Smooth muscle cell (in vitro differentiated cells): ENCODE results near the gene FUS. TPM values are rescaled to one million over a fixed set of nuclear protein-coding genes. Genes with fewer than 3 reads are reported as not detected.

ENCODE experiments used
- DNase-seq: peaks from one replicate; lab custom pipeline; 2025; ENCODE audit not compliant: unreplicated experiment; lab: John Stamatoyannopoulos, UW
- H2AFZ ChIP-seq: fragments of 200-600 bp; sonication (generic); 2 replicates; pipeline ENCODE4 v1.6.0; 2016; ENCODE audit warnings: antibody characterized with exemption, low read depth, mild to moderate bottlenecking
- H3F3A ChIP-seq: fragments of 200-600 bp; sonication (generic); 2 replicates; pipeline ENCODE4 v1.6.0; 2017; ENCODE audit warnings: antibody characterized with exemption, low read depth
- H3K27ac ChIP-seq: fragments of 200-600 bp; sonication (generic); 2 replicates; pipeline ENCODE4 v1.5.1; 2016; ENCODE audit warnings: low read depth, mild to moderate bottlenecking
- H3K27me3 ChIP-seq: fragments of 200-600 bp; sonication (generic); 2 replicates; pipeline ENCODE4 v1.6.1; 2016; ENCODE audit warnings: low read depth, mild to moderate bottlenecking
- H3K36me3 ChIP-seq: fragments of 200-600 bp; sonication (generic); 2 replicates; pipeline ENCODE4 v1.5.1; 2016; ENCODE audit warnings: low read depth
- H3K4me1 ChIP-seq: fragments of 200-600 bp; sonication (generic); 2 replicates; pipeline ENCODE4 v1.5.1; 2016; ENCODE audit warnings: low read depth
- H3K4me2 ChIP-seq: fragments of 200-600 bp; sonication (generic); 2 replicates; pipeline ENCODE4 v1.6.0; 2016; ENCODE audit warnings: mild to moderate bottlenecking
- H3K4me3 ChIP-seq: fragments of 200-600 bp; sonication (generic); 2 replicates; pipeline ENCODE4 v1.5.1; 2016; ENCODE audit warnings: mild to moderate bottlenecking
- H3K79me2 ChIP-seq: fragments of 200-600 bp; sonication (generic); 2 replicates; pipeline ENCODE4 v1.6.0; 2016; ENCODE audit warnings: low read depth, mild to moderate bottlenecking
- H3K9ac ChIP-seq: fragments of 200-600 bp; sonication (generic); 2 replicates; pipeline ENCODE4 v1.6.0; 2016; ENCODE audit warnings: low read depth
- H3K9me3 ChIP-seq: fragments of 200-600 bp; sonication (generic); replicated peaks from 2 replicates; pipeline ENCODE4 v1.5.1; 2016; ENCODE audit warnings: low read depth
- H4K20me1 ChIP-seq: fragments of 200-600 bp; sonication (generic); 2 replicates; pipeline ENCODE4 v1.6.0; 2016; ENCODE audit warnings: low read depth
- WGBS: methylation state at CpG from one replicate; pipeline ENCODE4 v1.1.7; 2016; ENCODE audit warnings: low lambda C conversion rate; 5-methylcytosine and 5-hydroxymethylcytosine counted together
- polyA plus RNA-seq: library from polyadenylated mRNA; unstranded; fragments of >200 nt; fragmentation: Nextera tagmentation; extraction: Ambion mirVana; gene quantifications from 2 replicates; pipeline ENCODE4 v1.2.1, GENCODE V29; 2016
- total RNA-seq: library from RNA; depleted of rRNA; stranded (reverse); fragments of >200 nt; gene quantifications from 2 replicates; pipeline ENCODE4 v1.2.3, GENCODE V29; 2014
- TF ChIP-seq, protein P1 (sequence below): fragments of 200-600 bp; sonication (generic); IDR thresholded peaks from 2 replicates; pipeline ENCODE4 v1.5.1; 2017; ENCODE audit warnings: borderline replicate concordance, mild to moderate bottlenecking, antibody characterized with exemption; ENCODE audit not compliant: insufficient read depth, poor library complexity, severe bottlenecking

FUS gene
- total and polyA plus RNA-seq, 2 experiments from 2014 or later, result 58.6 to 225 TPM

DNA sequence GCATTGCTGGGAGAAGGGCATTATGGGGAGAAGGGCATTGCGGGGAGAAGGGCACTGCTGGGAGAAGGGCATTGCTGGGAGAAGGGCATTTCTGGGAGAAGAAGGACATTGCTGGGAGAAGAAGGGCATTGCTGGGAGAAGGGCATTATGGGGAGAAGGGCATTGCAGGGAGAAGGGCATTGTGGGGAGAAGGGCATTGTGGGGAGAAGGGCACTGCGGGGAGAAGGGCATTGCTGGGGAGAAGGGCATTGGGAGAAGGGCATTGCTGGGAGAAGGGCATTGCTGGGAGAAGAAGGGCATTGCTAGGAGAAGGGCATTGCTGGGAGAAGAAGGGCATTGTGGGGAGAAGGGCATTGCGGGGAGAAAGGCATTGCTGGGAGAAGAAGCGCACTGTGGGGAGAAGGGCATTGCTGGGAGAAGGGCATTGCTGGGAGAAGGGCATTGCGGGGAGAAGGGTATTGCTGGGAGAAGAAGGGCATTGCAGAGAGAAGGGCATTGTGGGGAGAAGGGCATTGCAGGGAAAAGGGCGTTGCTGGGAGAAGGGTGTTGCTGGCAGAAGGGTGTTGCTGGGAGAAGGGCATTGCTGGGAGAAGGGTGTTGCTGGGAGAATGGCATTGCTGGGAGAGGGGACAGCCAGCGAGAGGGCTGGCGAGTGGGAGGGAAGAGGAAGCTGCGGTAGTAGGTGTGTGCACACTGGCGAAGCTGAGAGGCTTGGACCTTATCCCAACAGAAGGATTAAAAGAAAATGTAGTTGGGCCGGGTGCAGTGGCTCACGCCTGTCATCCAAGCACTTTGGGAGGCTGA, 41.6 kb downstream of the FUS start:
- H3K4me3 ChIP-seq, result no peak overlapping the region
- TF ChIP-seq, protein P1, sequence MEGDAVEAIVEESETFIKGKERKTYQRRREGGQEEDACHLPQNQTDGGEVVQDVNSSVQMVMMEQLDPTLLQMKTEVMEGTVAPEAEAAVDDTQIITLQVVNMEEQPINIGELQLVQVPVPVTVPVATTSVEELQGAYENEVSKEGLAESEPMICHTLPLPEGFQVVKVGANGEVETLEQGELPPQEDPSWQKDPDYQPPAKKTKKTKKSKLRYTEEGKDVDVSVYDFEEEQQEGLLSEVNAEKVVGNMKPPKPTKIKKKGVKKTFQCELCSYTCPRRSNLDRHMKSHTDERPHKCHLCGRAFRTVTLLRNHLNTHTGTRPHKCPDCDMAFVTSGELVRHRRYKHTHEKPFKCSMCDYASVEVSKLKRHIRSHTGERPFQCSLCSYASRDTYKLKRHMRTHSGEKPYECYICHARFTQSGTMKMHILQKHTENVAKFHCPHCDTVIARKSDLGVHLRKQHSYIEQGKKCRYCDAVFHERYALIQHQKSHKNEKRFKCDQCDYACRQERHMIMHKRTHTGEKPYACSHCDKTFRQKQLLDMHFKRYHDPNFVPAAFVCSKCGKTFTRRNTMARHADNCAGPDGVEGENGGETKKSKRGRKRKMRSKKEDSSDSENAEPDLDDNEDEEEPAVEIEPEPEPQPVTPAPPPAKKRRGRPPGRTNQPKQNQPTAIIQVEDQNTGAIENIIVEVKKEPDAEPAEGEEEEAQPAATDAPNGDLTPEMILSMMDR, result no peak
- H3K27me3 ChIP-seq, result peaks cover 40% of the 10 kb centered on the region
- DNase-seq, result no peak
- H3K36me3 ChIP-seq, result no peaks in the 10 kb centered on the region
- H3K4me2 ChIP-seq, result no peak overlapping the region
- H3K4me1 ChIP-seq, result peaks cover 4% of the 10 kb centered on the region
- H2AFZ ChIP-seq, result no peak overlapping the region
- H3K9ac ChIP-seq, result no peak overlapping the region
- no peak overlapping the region for H3K27ac ChIP-seq
- H4K20me1 ChIP-seq, result no peaks in the 10 kb centered on the region
- 89% methylated on average over 12 of the region's 12 CpGs for WGBS
- H3K79me2 ChIP-seq, result no peaks in the 10 kb centered on the region
- H3F3A ChIP-seq, result no peaks in the 10 kb centered on the region
- no peaks in the 10 kb centered on the region for H3K9me3 ChIP-seq

- H3K36me3 ChIP-seq, result no peaks in the 10 kb centered on the region
- H3F3A ChIP-seq, result no peaks in the 10 kb centered on the region
- H3K9ac ChIP-seq, result no peak overlapping the region
- H3K4me3 ChIP-seq, result no peak overlapping the region
- no peak overlapping the region for H3K27ac ChIP-seq
- 88% methylated on average over 5 of the region's 5 CpGs for WGBS
- no peak for DNase-seq
- H3K9me3 ChIP-seq, result no peaks in the 10 kb centered on the region
- H2AFZ ChIP-seq, result no peak overlapping the region
- H3K4me1 ChIP-seq, result no peaks in the 10 kb centered on the region
- H3K4me2 ChIP-seq, result no peak overlapping the region
- peaks cover 25% of the 10 kb centered on the region for H3K27me3 ChIP-seq
- H3K79me2 ChIP-seq, result no peaks in the 10 kb centered on the region
- TF ChIP-seq, protein P1, result no peak
- no peaks in the 10 kb centered on the region for H4K20me1 ChIP-seq
Observed at GRCh38 chr16:31223044-31223443, 43.1 kb downstream of the FUS start.

DNA sequence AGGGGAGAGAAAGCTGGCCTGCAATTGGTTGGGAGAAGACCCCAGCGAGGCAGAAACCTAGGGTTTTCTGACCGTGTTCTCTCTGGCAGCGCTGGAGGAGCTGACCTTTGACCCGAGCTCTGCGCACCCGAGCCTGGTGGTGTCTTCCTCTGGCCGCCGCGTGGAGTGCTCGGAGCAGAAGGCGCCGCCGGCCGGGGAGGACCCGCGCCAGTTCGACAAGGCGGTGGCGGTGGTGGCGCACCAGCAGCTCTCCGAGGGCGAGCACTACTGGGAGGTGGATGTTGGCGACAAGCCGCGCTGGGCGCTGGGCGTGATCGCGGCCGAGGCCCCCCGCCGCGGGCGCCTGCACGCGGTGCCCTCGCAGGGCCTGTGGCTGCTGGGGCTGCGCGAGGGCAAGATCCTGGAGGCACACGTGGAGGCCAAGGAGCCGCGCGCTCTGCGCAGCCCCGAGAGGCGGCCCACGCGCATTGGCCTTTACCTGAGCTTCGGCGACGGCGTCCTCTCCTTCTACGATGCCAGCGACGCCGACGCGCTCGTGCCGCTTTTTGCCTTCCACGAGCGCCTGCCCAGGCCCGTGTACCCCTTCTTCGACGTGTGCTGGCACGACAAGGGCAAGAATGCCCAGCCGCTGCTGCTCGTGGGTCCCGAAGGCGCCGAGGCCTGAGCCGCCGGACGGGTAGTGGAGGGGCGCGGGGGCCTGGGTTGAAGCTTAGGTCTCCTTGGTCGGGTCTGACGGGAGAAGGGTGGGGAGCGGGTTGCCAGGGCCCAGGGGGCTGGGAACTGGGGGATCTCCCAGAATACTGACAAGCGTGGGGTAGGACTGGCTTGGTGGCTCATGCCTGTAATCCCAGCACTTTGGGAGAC, 44.4 kb downstream of the FUS start:
- Histone ChIP-seq H3K4me3 (no peak overlapping the region), H3K27ac (no peak overlapping the region), H3K36me3 (no peaks in the 10 kb centered on the region), H3F3A (no peaks in the 10 kb centered on the region), H2AFZ (no peak overlapping the region), H3K4me2 (no peak overlapping the region), H3K9ac (no peak overlapping the region), H3K9me3 (no peaks in the 10 kb centered on the region), H3K4me1 (no peaks in the 10 kb centered on the region), H3K27me3 (peaks cover 12% of the 10 kb centered on the region), H3K79me2 (no peaks in the 10 kb centered on the region), H4K20me1 (no peaks in the 10 kb centered on the region)
- TF ChIP-seq, protein P1, result no peak
- 96% methylated on average over 48 of the region's 80 CpGs for WGBS
- DNase-seq, result no peak
